ENCODE results near the gene CCDC88C.
"Not testable (repeated sequence)": the region's sequence is repeated elsewhere in the genome, so short reads cannot be mapped to it uniquely, and the experiment has no call there.

The CCDC88C gene

GRCh38 chr14:91278383-91278715 lies 139.3 kb downstream of the CCDC88C start:
- in situ Hi-C loops (cut with HindIII; ENCODE audit: low sequenced_read_pairs): loop anchor here (25.0 kb wide), 2 partner anchors 216 to 541 kb away; partner anchors contain the start of gene RPS6KA5

GRCh38 chr14:91277546-91278382 lies 139.9 kb downstream of the CCDC88C start:
- in situ Hi-C loops (cut with HindIII; ENCODE audit: low sequenced_read_pairs): loop anchor here (25.0 kb wide), 2 partner anchors 215 to 540 kb away; partner anchors contain the start of gene RPS6KA5

- in situ Hi-C loops (cut with HindIII; ENCODE audit: low sequenced_read_pairs): loop anchor here (25.0 kb wide), 2 partner anchors 212 to 537 kb away; partner anchors contain the start of gene RPS6KA5
Measured at GRCh38 chr14:91274796-91275195, 142.8 kb downstream of the CCDC88C start.

- in situ Hi-C loops (cut with HindIII; ENCODE audit: low sequenced_read_pairs): no loop called here
Measured at GRCh38 chr14:91273885-91274273, 143.7 kb downstream of the CCDC88C start.

- in situ Hi-C loops (cut with HindIII; ENCODE audit: low sequenced_read_pairs): no loop called here
Measured at GRCh38 chr14:91273273-91273884, 144.2 kb downstream of the CCDC88C start.

- in situ Hi-C loops (cut with HindIII; ENCODE audit: low sequenced_read_pairs): no loop called here
Measured at GRCh38 chr14:91272341-91273272, 145.0 kb downstream of the CCDC88C start.

- in situ Hi-C loops (cut with HindIII; ENCODE audit: low sequenced_read_pairs): no loop called here
Measured at GRCh38 chr14:91271639-91272038, 146.0 kb downstream of the CCDC88C start.

- in situ Hi-C loops (cut with HindIII; ENCODE audit: low sequenced_read_pairs): no loop called here
Measured at GRCh38 chr14:91270619-91271018, 147.0 kb downstream of the CCDC88C start.

- in situ Hi-C loops (cut with HindIII; ENCODE audit: low sequenced_read_pairs): no loop called here
Measured at GRCh38 chr14:91270188-91270587, 147.4 kb downstream of the CCDC88C start.

GRCh38 chr14:91269076-91269991 lies 148.3 kb downstream of the CCDC88C start:
- in situ Hi-C loops (cut with HindIII; ENCODE audit: low sequenced_read_pairs): no loop called here

GRCh38 chr14:91267965-91268437 lies 149.6 kb downstream of the CCDC88C start:
- in situ Hi-C loops (cut with HindIII; ENCODE audit: low sequenced_read_pairs): no loop called here

- in situ Hi-C loops (cut with HindIII; ENCODE audit: low sequenced_read_pairs): not testable (repeated sequence)
Measured at GRCh38 chr14:91266276-91266675, 151.3 kb downstream of the CCDC88C start.

- in situ Hi-C loops (cut with HindIII; ENCODE audit: low sequenced_read_pairs): no loop called here
Measured at GRCh38 chr14:91265404-91265803, 152.2 kb downstream of the CCDC88C start.

- in situ Hi-C loops (cut with HindIII; ENCODE audit: low sequenced_read_pairs): no loop called here
Measured at GRCh38 chr14:91264151-91265150, 153.2 kb downstream of the CCDC88C start.

GRCh38 chr14:91263329-91263728 lies 154.3 kb downstream of the CCDC88C start:
- in situ Hi-C loops (cut with HindIII; ENCODE audit: low sequenced_read_pairs): no loop called here

- in situ Hi-C loops (cut with HindIII; ENCODE audit: low sequenced_read_pairs): no loop called here
Measured at GRCh38 chr14:91261986-91262549, 155.6 kb downstream of the CCDC88C start.

GRCh38 chr14:91261115-91261514 lies 156.5 kb downstream of the CCDC88C start:
- in situ Hi-C loops (cut with HindIII; ENCODE audit: low sequenced_read_pairs): no loop called here

GRCh38 chr14:91258876-91259275 lies 158.7 kb downstream of the CCDC88C start:
- in situ Hi-C loops (cut with HindIII; ENCODE audit: low sequenced_read_pairs): no loop called here

All from endothelial cell of hepatic sinusoid (primary cell).